A172 (cell line): ENCODE results near the gene SEMA4A. TPM values are rescaled to one million over a fixed set of nuclear protein-coding genes. Genes with fewer than 3 reads are reported as not detected.

Experiments used
- total RNA-seq: library from RNA; depleted of rRNA; stranded (reverse); fragments of >200 nt; shearing (Covaris generic); gene quantifications from 2 replicates; pipeline ENCODE4 v1.2.3, GENCODE V29; 2014; rRNA removed

SEMA4A gene
- total RNA-seq, 1 experiment from 2014 or later = 0.31 TPM

Other genes starting within 250 kb of the SEMA4A start
- 65.1 and 81.9 TPM in 2 replicates for gene RIT1, start 242.2 kb upstream of the SEMA4A start, total RNA-seq
- 52.3 and 53.9 TPM in 2 replicates for gene KHDC4, start 219.2 kb upstream of the SEMA4A start, total RNA-seq
- not detected in 2 replicates for gene RXFP4, start 211.9 kb upstream of the SEMA4A start, total RNA-seq
- 153 and 155 TPM in 2 replicates for gene ARHGEF2, start 175.0 kb upstream of the SEMA4A start, total RNA-seq
- gene SSR2, start 132.6 kb upstream of the SEMA4A start, total RNA-seq = 573 and 778 TPM in 2 replicates
- 35.9 and 37.1 TPM in 2 replicates for gene UBQLN4, start 99.8 kb upstream of the SEMA4A start, total RNA-seq
- gene LAMTOR2, start 98.8 kb upstream of the SEMA4A start, total RNA-seq = 179 TPM in 2 replicates
- gene RAB25, start 92.4 kb upstream of the SEMA4A start, total RNA-seq = 0.12 TPM in 1 of 2 replicates, not detected in the other
- 11.2 and 12.5 TPM in 2 replicates for gene MEX3A, start 71.1 kb upstream of the SEMA4A start, total RNA-seq
- gene LMNA, start 38.9 kb upstream of the SEMA4A start, total RNA-seq = 1,695 and 2,065 TPM in 2 replicates
- 25.2 and 35.8 TPM in 2 replicates for gene SLC25A44, start 40.5 kb downstream of the SEMA4A start, total RNA-seq
- gene PMF1, start 59.4 kb downstream of the SEMA4A start, total RNA-seq = 184 and 210 TPM in 2 replicates
- 0.34 and 2.3 TPM in 2 replicates for gene BGLAP, start 88.6 kb downstream of the SEMA4A start, total RNA-seq
- gene PAQR6, start 94.5 kb downstream of the SEMA4A start, total RNA-seq = 2.0 and 3.1 TPM in 2 replicates
- 113 and 116 TPM in 2 replicates for gene SMG5, start 129.2 kb downstream of the SEMA4A start, total RNA-seq
- gene TMEM79, start 130.7 kb downstream of the SEMA4A start, total RNA-seq = 7.9 and 8.6 TPM in 2 replicates
- 133 and 135 TPM in 2 replicates for gene GLMP, start 142.1 kb downstream of the SEMA4A start, total RNA-seq
- not detected in 2 replicates for gene VHLL, start 145.7 kb downstream of the SEMA4A start, total RNA-seq
- gene CCT3, start 184.7 kb downstream of the SEMA4A start, total RNA-seq = 1,101 and 1,191 TPM in 2 replicates
- gene TSACC, start 184.9 kb downstream of the SEMA4A start, total RNA-seq = 3.5 and 9.4 TPM in 2 replicates
- not detected in 2 replicates for gene RHBG, start 215.6 kb downstream of the SEMA4A start, total RNA-seq